ENCODE data around the gene SCLY. TPM values are rescaled to one million over a fixed set of nuclear protein-coding genes. Genes with fewer than 3 reads are reported as not detected.

The SCLY gene
- total and polyA plus RNA-seq, 2 donors (not counting 1 experiment from before 2014, with no cell fraction given): 5.3 to 16.5 TPM

GRCh38 chr2:238142382-238143205 lies 81.8 kb downstream of the SCLY start:
- Histone ChIP-seq H2AFZ (ENCODE audit: low read length) (no peak overlapping the region), H4K20me1 (ENCODE audit: control insufficient read depth, extremely low read depth, insufficient read depth, low read length) (no peaks in the 10 kb centered on the region), H3K4me1 (ENCODE audit: control insufficient read depth, extremely low read depth, insufficient read depth, low read length) (peaks cover 18% of the 10 kb centered on the region), H3K9ac (ENCODE audit: insufficient read depth, low read length) (no peak overlapping the region), H3K27me3 (ENCODE audit: control insufficient read depth, insufficient read depth, low read length) (no peaks in the 10 kb centered on the region), H3K36me3 (ENCODE audit: control insufficient read depth, insufficient read depth, low read length) (no peaks in the 10 kb centered on the region), H3K27ac (ENCODE audit: insufficient read depth, low read length) (no peak overlapping the region), H3K9me3 (ENCODE audit: control insufficient read depth, insufficient read depth, low read depth, low read length) (no peaks in the 10 kb centered on the region), H3K4me3 (replicated peaks in 1 of 4; ENCODE audit: control extremely low read depth in 1 of 4, insufficient read depth in 1 of 4, low read depth in 3 of 4, low read length in 4 of 4) (no peak overlapping the region), H3K79me2 (ENCODE audit: control insufficient read depth, insufficient read depth, low read length) (no peaks in the 10 kb centered on the region), H3K4me2 (ENCODE audit: extremely low read depth, insufficient read depth, low read length) (no peak overlapping the region)
- DNase-seq (ENCODE audit: low read depth in 2 of 2): no peak
- no peak for TF ChIP-seq EZH2 (IDR thresholded peaks at IDR 0.05; ENCODE audit: low read length, missing control alignments)

GRCh38 chr2:238143239-238143951 lies 82.6 kb downstream of the SCLY start:
- Histone ChIP-seq H3K27ac (ENCODE audit: insufficient read depth, low read length) (no peak overlapping the region), H3K79me2 (ENCODE audit: control insufficient read depth, insufficient read depth, low read length) (no peaks in the 10 kb centered on the region), H3K9me3 (ENCODE audit: control insufficient read depth, insufficient read depth, low read depth, low read length) (no peaks in the 10 kb centered on the region), H2AFZ (ENCODE audit: low read length) (no peak overlapping the region), H4K20me1 (ENCODE audit: control insufficient read depth, extremely low read depth, insufficient read depth, low read length) (no peaks in the 10 kb centered on the region), H3K36me3 (ENCODE audit: control insufficient read depth, insufficient read depth, low read length) (no peaks in the 10 kb centered on the region), H3K4me1 (ENCODE audit: control insufficient read depth, extremely low read depth, insufficient read depth, low read length) (peaks cover 13% of the 10 kb centered on the region), H3K9ac (ENCODE audit: insufficient read depth, low read length) (no peak overlapping the region), H3K4me3 (replicated peaks in 1 of 4; ENCODE audit: control extremely low read depth in 1 of 4, insufficient read depth in 1 of 4, low read depth in 3 of 4, low read length in 4 of 4) (no peak overlapping the region), H3K4me2 (ENCODE audit: extremely low read depth, insufficient read depth, low read length) (no peak overlapping the region), H3K27me3 (ENCODE audit: control insufficient read depth, insufficient read depth, low read length) (no peaks in the 10 kb centered on the region)
- no peak for TF ChIP-seq EZH2 (IDR thresholded peaks at IDR 0.05; ENCODE audit: low read length, missing control alignments)
- TF ChIP-seq CTCF (conservative IDR thresholded peaks at IDR 0.05 in 1 of 2, IDR thresholded peaks at IDR 0.05 in 1 of 2; ENCODE audit: low read depth in 1 of 2, low read length in 2 of 2): no peak
- peak; percentile 28 to 35 for DNase-seq (ENCODE audit: low read depth in 2 of 2)

- Histone ChIP-seq H3K27ac (ENCODE audit: insufficient read depth, low read length) (no peak overlapping the region), H4K20me1 (ENCODE audit: control insufficient read depth, extremely low read depth, insufficient read depth, low read length) (no peaks in the 10 kb centered on the region), H3K4me1 (ENCODE audit: control insufficient read depth, extremely low read depth, insufficient read depth, low read length) (peaks cover 12% of the 10 kb centered on the region), H3K79me2 (ENCODE audit: control insufficient read depth, insufficient read depth, low read length) (no peaks in the 10 kb centered on the region), H3K9me3 (ENCODE audit: control insufficient read depth, insufficient read depth, low read depth, low read length) (no peaks in the 10 kb centered on the region), H3K27me3 (ENCODE audit: control insufficient read depth, insufficient read depth, low read length) (no peaks in the 10 kb centered on the region), H2AFZ (ENCODE audit: low read length) (no peak overlapping the region), H3K36me3 (ENCODE audit: control insufficient read depth, insufficient read depth, low read length) (no peaks in the 10 kb centered on the region), H3K4me2 (ENCODE audit: extremely low read depth, insufficient read depth, low read length) (no peak overlapping the region), H3K4me3 (replicated peaks in 1 of 4; ENCODE audit: control extremely low read depth in 1 of 4, insufficient read depth in 1 of 4, low read depth in 3 of 4, low read length in 4 of 4) (no peak overlapping the region), H3K9ac (ENCODE audit: insufficient read depth, low read length) (no peak overlapping the region)
- TF ChIP-seq CTCF (conservative IDR thresholded peaks at IDR 0.05 in 1 of 2, IDR thresholded peaks at IDR 0.05 in 1 of 2; ENCODE audit: low read depth in 1 of 2, low read length in 2 of 2): no peak
- no peak for TF ChIP-seq EZH2 (IDR thresholded peaks at IDR 0.05; ENCODE audit: low read length, missing control alignments)
- DNase-seq (ENCODE audit: low read depth in 2 of 2): no peak
Measured at GRCh38 chr2:238144262-238144661, 83.5 kb downstream of the SCLY start.
